Kidney (tissue), 14 donors: ENCODE measurements around the gene EXOSC6. TPM values are rescaled to one million over a fixed set of nuclear protein-coding genes. Genes with fewer than 3 reads are reported as not detected.
"Not testable (repeated sequence)": the region's sequence is repeated elsewhere in the genome, so short reads cannot be mapped to it uniquely, and the experiment has no call there.

Experiments
- DNase-seq, 5 donors: peaks; one replicate each; pipeline ENCODE4 v3.0.0-alpha.2; 2013 to 2020
- FAIRE-seq: peaks from 2 replicates; lab custom pipeline; 2012; peaks lifted over from hg19 to GRCh38; lab: Jason Lieb, UNC
- H3K27ac ChIP-seq, 2 donors: one replicate each; pipeline ENCODE4 v1.7.0; 2013; ENCODE audit warnings: low read depth in 2 of 2, low read length in 2 of 2, inconsistent platforms in 1 of 2
- H3K27me3 ChIP-seq: one replicate; pipeline ENCODE4 v1.7.1; 2013; ENCODE audit warnings: low read length, inconsistent platforms; ENCODE audit not compliant: control insufficient read depth, insufficient read depth
- H3K36me3 ChIP-seq, 3 donors: one replicate each; pipeline versions ENCODE4 v1.7.0 to v1.7.1; 2013; ENCODE audit warnings: low read length in 3 of 3, control low read depth in 1 of 3, inconsistent platforms in 1 of 3; ENCODE audit not compliant: insufficient read depth in 3 of 3, control insufficient read depth in 2 of 3
- H3K4me1 ChIP-seq, 3 donors: one replicate each; pipeline versions ENCODE4 v1.7.0 to v1.7.1; 2013; ENCODE audit warnings: low read length in 3 of 3, inconsistent platforms in 1 of 3, low read depth in 1 of 3; ENCODE audit not compliant: control insufficient read depth in 2 of 3, insufficient read depth in 2 of 3
- H3K4me3 ChIP-seq, 3 donors: one replicate each; pipeline versions ENCODE4 v1.7.0 to v1.8.1; 2013; ENCODE audit warnings: low read length in 3 of 3, control low read depth in 1 of 3, inconsistent platforms in 1 of 3
- H3K9ac ChIP-seq, 3 donors: one replicate each; pipeline versions ENCODE4 v1.7.0 to v1.7.1; 2013; ENCODE audit warnings: low read length in 3 of 3, control low read depth in 1 of 3, inconsistent platforms in 1 of 3
- H3K9me3 ChIP-seq, 3 donors: one replicate each; pipeline versions ENCODE4 v1.7.0 to v1.7.1; 2013; ENCODE audit warnings: low read length in 3 of 3, control low read depth in 1 of 3, inconsistent platforms in 1 of 3; ENCODE audit not compliant: control insufficient read depth in 2 of 3, insufficient read depth in 1 of 3
- intact Hi-C: fragments of 100-400 bp; cut with DNase I; formaldehyde crosslinking; loops from one replicate; pipeline ENCODE4 v1.11.1; 2022
- polyA plus RNA-seq: library from polyadenylated mRNA; stranded (reverse); fragments of 350-450 nt; fragmentation: Illumina TruSeq; extraction: RNeasy Lipid Tissue Mini Kit (QIAGEN cat#74804); gene quantifications from one replicate; pipeline ENCODE4 v1.2.3, GENCODE V29; 2014; ENCODE audit warnings: low read depth, low replicate concordance; ENCODE audit not compliant: insufficient read depth
- total RNA-seq: library from RNA; stranded (reverse); fragmentation: NEBNext Ultra II Directional; extraction: Animal tissue kit (Norgen Biotek cat#: 25700); gene quantifications from one replicate; pipeline ENCODE4 v1.2.1, GENCODE V29; 2021
- TF ChIP-seq, protein P1 (sequence below): IDR thresholded peaks from 3 replicates; pipeline ENCODE4 v1.5.1; 2012; ENCODE audit warnings: mild to moderate bottlenecking, moderate library complexity, borderline replicate concordance; ENCODE audit not compliant: insufficient read depth; ENCODE audit errors: extremely low read depth
- donor health status: control.
- donor health status: control.
- donor health status: control.
- donor health status: control.
- donor health status: control.
- donor health status: DM: yes; HTN: yes; CAD: no.
- donor health status: Normal renal cell carcinoma (clear cell type).

Gene EXOSC6
- total and polyA plus RNA-seq, 2 donors from 2014 or later: 13.1 to 22.6 TPM

DNA sequence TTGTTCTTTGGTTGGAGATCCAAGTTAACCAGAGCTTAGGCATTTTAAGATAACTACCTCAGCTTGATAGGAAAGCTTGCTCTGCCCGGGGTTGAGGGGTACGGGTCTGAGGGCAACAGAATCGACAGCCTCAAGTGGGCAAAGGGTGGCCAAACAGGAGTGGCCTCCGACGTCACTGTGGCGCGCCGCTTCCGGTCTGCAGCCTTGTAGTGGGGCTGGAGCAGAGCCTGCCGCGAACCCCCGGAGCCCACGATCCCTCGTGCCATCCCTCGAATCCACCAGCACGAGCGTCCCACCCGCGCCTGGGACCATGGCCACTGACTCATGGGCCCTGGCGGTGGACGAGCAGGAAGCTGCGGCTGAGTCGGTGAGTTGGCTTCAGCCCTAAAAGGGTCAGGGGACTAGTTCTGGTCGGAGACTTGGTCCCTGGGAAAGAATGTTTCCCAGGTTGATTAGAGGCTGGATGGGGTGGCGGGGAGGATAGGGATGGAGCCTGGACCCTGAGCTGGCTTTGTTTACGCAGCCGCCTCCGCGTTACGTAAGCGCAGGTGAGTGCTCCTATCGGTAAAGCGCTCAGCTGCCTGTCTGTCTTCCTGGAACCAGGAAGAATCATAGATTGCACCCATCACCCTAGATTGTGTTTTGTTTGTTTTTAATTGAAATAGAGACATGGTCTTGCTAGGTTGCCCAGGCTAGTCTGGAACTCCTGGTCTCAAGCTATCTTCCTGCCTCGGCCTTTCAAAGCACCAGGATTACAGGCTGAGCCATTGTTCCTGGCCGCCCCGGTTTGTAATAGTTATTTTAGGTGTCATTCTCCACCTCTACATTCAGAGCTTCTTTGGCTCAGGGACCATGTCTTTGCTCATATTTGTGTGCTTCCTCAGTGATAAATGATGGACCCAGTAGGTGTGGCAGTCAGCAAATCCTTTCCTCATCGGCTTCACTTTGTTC, 47.5 kb upstream of the EXOSC6 start, which contains the start of gene DDX19B:
DDX19B (plus strand) TSS at position 199 of the 951 bp plus-strand sequence; CDS start at position 311, 112 bp downstream.
- FAIRE-seq: no peak
- TF ChIP-seq, protein P1, sequence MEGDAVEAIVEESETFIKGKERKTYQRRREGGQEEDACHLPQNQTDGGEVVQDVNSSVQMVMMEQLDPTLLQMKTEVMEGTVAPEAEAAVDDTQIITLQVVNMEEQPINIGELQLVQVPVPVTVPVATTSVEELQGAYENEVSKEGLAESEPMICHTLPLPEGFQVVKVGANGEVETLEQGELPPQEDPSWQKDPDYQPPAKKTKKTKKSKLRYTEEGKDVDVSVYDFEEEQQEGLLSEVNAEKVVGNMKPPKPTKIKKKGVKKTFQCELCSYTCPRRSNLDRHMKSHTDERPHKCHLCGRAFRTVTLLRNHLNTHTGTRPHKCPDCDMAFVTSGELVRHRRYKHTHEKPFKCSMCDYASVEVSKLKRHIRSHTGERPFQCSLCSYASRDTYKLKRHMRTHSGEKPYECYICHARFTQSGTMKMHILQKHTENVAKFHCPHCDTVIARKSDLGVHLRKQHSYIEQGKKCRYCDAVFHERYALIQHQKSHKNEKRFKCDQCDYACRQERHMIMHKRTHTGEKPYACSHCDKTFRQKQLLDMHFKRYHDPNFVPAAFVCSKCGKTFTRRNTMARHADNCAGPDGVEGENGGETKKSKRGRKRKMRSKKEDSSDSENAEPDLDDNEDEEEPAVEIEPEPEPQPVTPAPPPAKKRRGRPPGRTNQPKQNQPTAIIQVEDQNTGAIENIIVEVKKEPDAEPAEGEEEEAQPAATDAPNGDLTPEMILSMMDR: no peak
- peak within 1 kb of the TSS; percentile 94 to 100 (median 95) for H3K4me3 ChIP-seq
- no peaks in the 10 kb centered on the region for H3K27me3 ChIP-seq
- H3K36me3 ChIP-seq: no peaks in the 10 kb centered on the region
- intact Hi-C loops: no loop called here
- H3K27ac ChIP-seq: peak within 1 kb of the TSS; percentile 98 to 99
- H3K4me1 ChIP-seq: peaks cover 2 to 12% (median 3%) of the 10 kb centered on the region in 3 donors
- DNase-seq: peak; percentile 82 to 94 (median 88)
- H3K9ac ChIP-seq: peak within 1 kb of the TSS; percentile 92 to 100 (median 99)
- H3K9me3 ChIP-seq: peaks cover 0 to 4% (median 0%) of the 10 kb centered on the region in 3 donors

DNA sequence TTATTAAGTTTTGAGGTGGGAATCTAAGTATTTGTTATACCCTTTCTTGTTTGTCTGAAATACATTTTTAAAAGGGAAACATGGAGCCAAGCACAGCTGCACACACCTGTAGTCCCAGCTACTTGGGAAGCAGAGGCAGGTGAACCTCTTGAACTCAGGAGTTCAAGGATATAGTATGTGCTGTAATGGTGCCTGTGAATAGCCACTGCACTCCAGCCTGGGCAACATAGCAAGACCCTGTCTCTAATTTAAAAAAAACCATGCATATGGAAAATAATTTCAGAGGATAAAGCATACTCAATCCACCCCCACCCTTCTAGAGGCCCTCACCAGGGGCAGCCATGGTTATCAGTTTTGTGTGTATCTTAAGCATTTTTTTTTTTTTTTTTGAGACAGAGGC, 43.9 kb upstream of the EXOSC6 start:
- Histone ChIP-seq H3K4me3 (no peak overlapping the region), H3K4me1 (peaks cover 2 to 12% (median 3%) of the 10 kb centered on the region in 3 donors), H3K27ac (no peak overlapping the region), H3K9me3 (no peaks in the 10 kb centered on the region), H3K27me3 (no peaks in the 10 kb centered on the region), H3K36me3 (no peaks in the 10 kb centered on the region), H3K9ac (no peak overlapping the region)
- FAIRE-seq (no peak), DNase-seq (no peak)
- intact Hi-C loops: no loop called here
- TF ChIP-seq, protein P1: no peak

DNA sequence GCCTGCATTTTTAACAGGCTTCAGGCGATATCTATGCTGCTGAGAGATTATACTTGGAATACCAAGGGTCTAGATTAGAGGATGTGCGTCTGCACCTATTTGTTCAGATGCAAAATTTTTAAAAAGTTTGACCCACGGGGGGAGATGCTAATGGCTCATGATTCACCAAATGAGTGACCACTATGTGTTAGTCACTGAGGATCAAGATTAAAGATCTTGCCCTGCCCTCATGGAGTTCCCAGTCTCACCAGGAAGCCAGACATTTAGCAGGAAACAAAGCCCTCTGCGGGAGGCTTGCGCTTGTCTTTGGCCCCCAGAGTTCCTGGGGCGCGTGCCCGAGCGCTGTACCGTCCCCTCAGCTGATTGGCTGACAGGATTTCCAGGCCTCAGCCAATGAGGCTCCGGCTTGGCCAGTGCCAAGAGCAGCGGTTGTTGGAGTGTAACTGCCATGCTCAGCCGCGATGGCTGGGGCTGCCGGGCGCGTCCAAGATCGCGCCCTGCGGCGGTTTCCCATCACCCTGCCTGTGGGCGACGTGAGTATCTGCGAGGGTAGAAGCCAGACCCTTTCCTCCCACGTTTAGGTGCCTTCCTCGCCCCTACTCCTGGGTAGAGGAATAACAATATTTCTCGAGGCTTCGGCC, 42.8 kb upstream of the EXOSC6 start:
- Histone ChIP-seq H3K4me1 (peaks cover 0 to 6% (median 3%) of the 10 kb centered on the region in 3 donors), H3K27ac (no peak overlapping the region), H3K4me3 (no peak overlapping the region), H3K36me3 (no peaks in the 10 kb centered on the region), H3K9ac (no peak overlapping the region), H3K9me3 (no peaks in the 10 kb centered on the region), H3K27me3 (no peaks in the 10 kb centered on the region)
- intact Hi-C loops: no loop called here
- TF ChIP-seq, protein P1: no peak
- FAIRE-seq (no peak), DNase-seq (no peak)

DNA sequence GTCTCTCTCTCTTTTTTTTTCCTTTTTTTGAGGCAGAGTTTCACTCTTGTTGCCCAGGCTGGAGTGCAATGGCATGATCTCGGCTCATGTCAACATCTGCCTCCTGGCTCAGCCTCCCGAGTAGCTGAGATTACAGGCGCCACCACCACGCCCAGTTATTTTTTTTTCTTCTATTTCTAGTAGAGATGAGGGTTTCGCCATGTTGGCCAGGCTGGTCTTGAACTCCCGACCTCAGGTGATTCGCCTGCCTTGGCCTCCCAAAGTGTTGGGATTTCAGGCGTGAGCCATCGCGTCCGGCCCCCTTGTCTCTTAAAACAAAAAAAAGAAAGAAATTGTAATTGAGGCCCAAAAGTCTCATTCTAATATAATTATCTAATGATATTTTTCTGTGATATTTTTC, 40.4 kb upstream of the EXOSC6 start:
- H3K4me1 ChIP-seq, intact Hi-C loops, H3K9me3 ChIP-seq, H3K27me3 ChIP-seq, FAIRE-seq, DNase-seq, H3K9ac ChIP-seq, H3K36me3 ChIP-seq, H3K4me3 ChIP-seq, H3K27ac ChIP-seq: not testable (repeated sequence)
